Measurements from ENCODE around the gene C1QTNF9B.
A peak's percentile ranks its signal among the peaks of the same experiment; 100 is the strongest.
"Not testable (repeated sequence)": the region's sequence is repeated elsewhere in the genome, so short reads cannot be mapped to it uniquely, and the experiment has no call there.

C1QTNF9B gene

GRCh38 chr13:23889615-23890607, 7.4 kb downstream of the C1QTNF9B start:
- no peak for DNase-seq

GRCh38 chr13:23888658-23889614, 8.4 kb downstream of the C1QTNF9B start, which contains the start of gene MIPEP:
Gene MIPEP, minus strand, starts transcription at chr13:23889400. Its CDS starts 80 bp downstream, at chr13:23889320.
- DNase-seq, result peak; percentile 88

- not testable (repeated sequence) for DNase-seq
These were observed 12.9 kb downstream of the C1QTNF9B start for GRCh38 chr13:23884361-23884760.

DNA sequence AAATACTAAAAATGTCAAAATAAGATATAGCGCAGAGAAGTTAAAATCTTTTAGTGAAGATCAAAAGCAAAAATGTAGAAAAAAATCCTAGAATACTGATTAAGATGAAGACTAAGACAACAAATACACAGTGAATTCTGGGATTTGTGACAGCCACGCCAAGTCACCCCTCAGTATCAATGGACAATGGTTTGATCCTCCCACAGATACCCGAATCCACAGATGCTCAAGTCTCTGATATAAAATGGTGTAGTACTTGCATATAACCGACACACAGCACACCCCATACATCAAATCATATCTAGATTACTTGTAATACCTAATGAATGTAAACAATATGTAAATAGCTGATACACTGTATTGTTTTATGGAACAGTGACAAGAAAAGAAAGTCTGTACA, 14.0 kb downstream of the C1QTNF9B start:
- no peak for DNase-seq

- not testable (repeated sequence) for DNase-seq
These were observed 15.9 kb downstream of the C1QTNF9B start for GRCh38 chr13:23881402-23881800.

DNA sequence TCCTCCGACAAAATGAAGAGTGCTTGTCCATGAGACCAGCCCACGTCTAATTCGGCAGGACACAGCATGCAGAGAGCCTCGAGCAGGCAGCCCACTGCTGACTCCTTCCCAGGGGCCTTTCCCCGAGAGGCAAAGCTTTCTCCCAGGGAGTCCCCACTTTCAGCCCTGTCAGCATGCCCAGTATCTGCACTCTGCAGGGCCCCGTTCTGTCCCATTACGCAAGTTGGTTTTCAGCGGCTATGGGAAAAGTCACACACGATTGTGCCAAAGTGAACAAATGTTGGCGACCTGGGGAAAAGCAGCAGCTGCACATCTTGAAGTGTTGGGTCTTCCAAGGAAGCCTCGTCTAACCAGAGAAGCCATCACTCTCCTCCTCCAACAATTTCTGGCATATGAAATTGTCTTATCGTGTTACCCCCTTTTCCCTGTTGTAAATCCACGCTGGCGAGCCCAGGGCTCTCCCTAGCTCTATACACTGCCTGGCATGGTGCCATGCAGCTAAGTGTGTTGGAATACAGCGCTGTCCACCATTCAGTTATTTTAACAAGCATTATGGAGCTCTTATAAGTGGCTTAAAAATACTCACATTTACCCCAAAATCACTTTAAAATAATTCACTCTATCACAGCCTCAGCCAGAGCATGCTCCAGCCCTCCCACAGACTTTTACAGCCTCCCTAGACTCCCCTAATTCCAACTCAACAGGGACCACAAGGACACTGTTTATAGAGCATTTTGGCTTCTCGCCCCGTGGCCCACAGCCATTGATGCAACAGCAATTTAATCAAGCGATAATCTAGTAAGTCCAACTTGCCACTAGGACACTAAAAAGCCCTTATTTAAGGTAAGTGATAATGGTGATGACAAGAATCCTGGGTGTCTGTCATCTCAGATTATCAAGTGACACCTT, 16.6 kb downstream of the C1QTNF9B start:
- not testable (repeated sequence) for DNase-seq

GRCh38 chr13:23877286-23877685, 20.0 kb downstream of the C1QTNF9B start:
- no peak for DNase-seq

DNA sequence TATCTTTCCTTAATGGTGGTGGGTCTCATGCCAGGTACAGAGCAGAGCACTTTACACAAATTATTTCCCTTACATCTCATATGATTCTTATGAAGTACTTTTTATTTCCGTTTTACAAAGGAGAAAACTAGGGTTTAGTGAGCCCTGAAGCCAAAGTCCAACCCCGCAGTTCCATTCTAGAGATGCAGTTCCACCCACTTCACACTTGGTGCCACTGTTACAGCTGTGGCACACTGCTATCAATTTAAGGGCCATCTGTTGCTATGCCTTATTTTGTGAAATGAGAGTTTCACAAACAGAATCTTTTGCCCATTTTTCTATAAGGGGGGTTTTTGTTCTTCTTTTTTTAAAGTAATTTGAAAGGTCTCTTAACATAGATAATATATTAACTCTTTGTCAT, 21.0 kb downstream of the C1QTNF9B start:
- DNase-seq, result no peak

- DNase-seq, result peak; percentile 30
These were observed 25.6 kb downstream of the C1QTNF9B start for GRCh38 chr13:23871616-23872220.

- no peak for DNase-seq
These were observed 26.8 kb downstream of the C1QTNF9B start for GRCh38 chr13:23870356-23871140.

DNA sequence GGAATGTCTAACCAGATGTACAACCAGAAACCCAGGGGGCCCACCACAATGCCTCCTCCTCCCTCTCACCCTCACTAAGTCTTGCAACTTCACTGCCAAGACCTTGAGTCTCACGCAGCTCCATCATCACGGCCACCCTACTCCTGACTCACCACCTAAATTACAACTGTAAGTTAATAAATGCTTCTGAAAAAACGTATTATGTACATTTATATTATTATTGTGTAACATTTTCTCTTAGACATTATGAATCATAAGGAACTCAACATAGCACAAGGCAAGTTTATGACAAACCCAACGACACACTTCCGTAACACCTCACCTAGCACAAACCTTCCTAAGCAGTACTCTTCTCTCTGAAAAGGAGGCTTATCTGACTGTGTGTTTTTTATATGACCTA, 28.8 kb downstream of the C1QTNF9B start:
- DNase-seq, result no peak

- DNase-seq, result no peak
These were observed 30.2 kb downstream of the C1QTNF9B start for GRCh38 chr13:23867027-23867491.

DNA sequence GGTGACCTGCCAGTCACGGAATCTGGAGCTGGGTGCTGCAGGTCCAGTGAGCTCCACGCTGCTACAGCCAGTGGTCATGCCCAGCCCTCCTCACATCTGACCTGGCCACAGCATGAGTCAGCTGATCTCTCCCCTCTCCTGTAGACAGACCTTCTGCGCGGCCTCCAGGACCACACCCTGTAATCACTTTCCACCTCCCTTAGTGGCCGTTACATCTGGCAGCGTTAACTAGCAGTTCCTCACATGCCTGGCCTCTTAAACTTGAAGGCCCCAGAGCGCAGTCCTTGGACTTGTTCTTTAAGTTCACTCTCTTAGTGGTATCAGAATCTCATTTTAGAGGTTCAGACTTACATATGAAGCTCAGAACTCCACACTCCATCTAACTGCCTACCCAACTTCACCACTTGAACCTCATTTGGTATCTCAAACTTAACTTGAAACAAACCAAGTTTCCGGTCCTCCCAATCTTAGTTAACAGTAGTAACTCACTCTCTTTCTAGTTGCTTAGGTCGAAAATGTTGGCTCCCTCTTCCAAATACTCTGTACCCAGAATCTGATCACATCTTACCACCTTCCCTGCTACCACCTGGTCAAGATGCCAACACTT, 30.8 kb downstream of the C1QTNF9B start:
- no peak for DNase-seq

DNA sequence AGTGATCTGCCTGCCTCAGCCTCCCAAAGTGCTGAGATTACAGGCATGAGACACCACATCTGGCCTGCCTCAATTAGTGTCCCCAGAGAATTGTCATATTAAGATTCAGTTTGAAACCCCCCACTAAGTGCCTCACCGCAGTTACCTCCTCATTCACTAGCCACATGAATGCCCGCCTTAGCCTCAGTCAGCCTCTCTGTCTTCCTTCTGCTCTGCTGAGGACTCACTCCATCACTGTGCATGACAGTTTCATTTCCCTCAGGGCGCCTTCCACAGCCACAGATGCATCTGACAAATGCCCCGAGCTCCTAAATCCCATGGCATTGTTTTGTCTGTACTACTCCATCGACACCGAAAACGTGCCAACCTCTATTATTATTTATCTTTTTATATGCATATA, 31.4 kb downstream of the C1QTNF9B start:
- no peak for DNase-seq

- DNase-seq, result no peak
These were observed 32.3 kb downstream of the C1QTNF9B start for GRCh38 chr13:23865026-23865425.

GRCh38 chr13:23861310-23861709, 36.0 kb downstream of the C1QTNF9B start:
- no peak for DNase-seq

- DNase-seq, result no peak
These were observed 37.4 kb downstream of the C1QTNF9B start for GRCh38 chr13:23859904-23860303.

- no peak for DNase-seq
These were observed 37.8 kb downstream of the C1QTNF9B start for GRCh38 chr13:23859455-23859854.

- DNase-seq, result no peak
These were observed 38.8 kb downstream of the C1QTNF9B start for GRCh38 chr13:23858546-23858945.

Data from CD4-positive, alpha-beta T cell treated with Interleukin-4 for 4 hours (primary cell).